Measurements from ENCODE around the gene JAM3.

JAM3 gene

GRCh38 chr11:134139873-134140331 lies 71.0 kb downstream of the JAM3 start:
- peak; percentile 75 for TF ChIP-seq RAD21 (IDR thresholded peaks at IDR 0.05; ENCODE audit: low read depth)
- no peak for TF ChIP-seq NFIC (IDR thresholded peaks at IDR 0.05)
- no peak for TF ChIP-seq TCF12 (IDR thresholded peaks at IDR 0.05; ENCODE audit: low read depth)

GRCh38 chr11:134140961-134141490 lies 72.2 kb downstream of the JAM3 start:
- TF ChIP-seq EGR1 (IDR thresholded peaks at IDR 0.05) (no peak), CEBPB (IDR thresholded peaks at IDR 0.05) (no peak), FOXM1 (IDR thresholded peaks at IDR 0.05; ENCODE audit: borderline replicate concordance, low read depth) (no peak), ZBTB7A (IDR thresholded peaks at IDR 0.05; ENCODE audit: low read depth) (no peak)

GRCh38 chr11:134142536-134142935 lies 73.7 kb downstream of the JAM3 start:
- TF ChIP-seq RAD21 (IDR thresholded peaks at IDR 0.05; ENCODE audit: low read depth) = no peak
- TF ChIP-seq EGR1 (IDR thresholded peaks at IDR 0.05) = no peak
- TF ChIP-seq EP300 (IDR thresholded peaks at IDR 0.05; ENCODE audit: borderline replicate concordance) = no peak
- no peak for TF ChIP-seq TAF1 (IDR thresholded peaks at IDR 0.05; ENCODE audit: low read depth)
- TF ChIP-seq CEBPB (IDR thresholded peaks at IDR 0.05) = no peak
- no peak for TF ChIP-seq TCF12 (IDR thresholded peaks at IDR 0.05; ENCODE audit: low read depth)
- no peak for TF ChIP-seq REST (IDR thresholded peaks at IDR 0.05; ENCODE audit: low read depth)
- TF ChIP-seq NFIC (IDR thresholded peaks at IDR 0.05) = no peak
- TF ChIP-seq ZBTB7A (IDR thresholded peaks at IDR 0.05; ENCODE audit: low read depth) = no peak

GRCh38 chr11:134143801-134144200 lies 74.9 kb downstream of the JAM3 start:
- no peak for TF ChIP-seq USF1 (IDR thresholded peaks at IDR 0.05)
- TF ChIP-seq NFIC (IDR thresholded peaks at IDR 0.05) = no peak
- no peak for TF ChIP-seq FOXM1 (IDR thresholded peaks at IDR 0.05; ENCODE audit: borderline replicate concordance, low read depth)
- no peak for TF ChIP-seq TEAD4 (IDR thresholded peaks at IDR 0.05)
- no peak for TF ChIP-seq RAD21 (IDR thresholded peaks at IDR 0.05; ENCODE audit: low read depth)
- no peak for TF ChIP-seq EGR1 (IDR thresholded peaks at IDR 0.05)
- TF ChIP-seq ZBTB7A (IDR thresholded peaks at IDR 0.05; ENCODE audit: low read depth) = no peak
- no peak for TF ChIP-seq MAX (IDR thresholded peaks at IDR 0.05)
- TF ChIP-seq TAF1 (IDR thresholded peaks at IDR 0.05; ENCODE audit: low read depth) = no peak
- no peak for TF ChIP-seq TCF12 (IDR thresholded peaks at IDR 0.05; ENCODE audit: low read depth)
- TF ChIP-seq EP300 (IDR thresholded peaks at IDR 0.05; ENCODE audit: borderline replicate concordance) = no peak
- TF ChIP-seq YY1 (IDR thresholded peaks at IDR 0.05; ENCODE audit: low read depth) = no peak
- TF ChIP-seq CREB1 (IDR thresholded peaks at IDR 0.05; ENCODE audit: low read depth) = no peak

GRCh38 chr11:134144744-134145143 lies 75.9 kb downstream of the JAM3 start:
- TF ChIP-seq CEBPB (IDR thresholded peaks at IDR 0.05) (peak; percentile 70), TEAD4 (IDR thresholded peaks at IDR 0.05) (no peak), TAF1 (IDR thresholded peaks at IDR 0.05; ENCODE audit: low read depth) (no peak), USF1 (IDR thresholded peaks at IDR 0.05) (no peak), REST (IDR thresholded peaks at IDR 0.05; ENCODE audit: low read depth) (no peak), FOXM1 (IDR thresholded peaks at IDR 0.05; ENCODE audit: borderline replicate concordance, low read depth) (no peak)

- no peak for TF ChIP-seq EP300 (IDR thresholded peaks at IDR 0.05; ENCODE audit: borderline replicate concordance)
Observed at GRCh38 chr11:134145715-134146114, 76.8 kb downstream of the JAM3 start.

GRCh38 chr11:134146598-134146997 lies 77.7 kb downstream of the JAM3 start:
- TF ChIP-seq RAD21 (IDR thresholded peaks at IDR 0.05; ENCODE audit: low read depth) = no peak
- TF ChIP-seq TCF12 (IDR thresholded peaks at IDR 0.05; ENCODE audit: low read depth) = no peak
- no peak for TF ChIP-seq EP300 (IDR thresholded peaks at IDR 0.05; ENCODE audit: borderline replicate concordance)
- no peak for TF ChIP-seq NFIC (IDR thresholded peaks at IDR 0.05)
- no peak for TF ChIP-seq REST (IDR thresholded peaks at IDR 0.05; ENCODE audit: low read depth)
- no peak for TF ChIP-seq USF1 (IDR thresholded peaks at IDR 0.05)
- no peak for TF ChIP-seq YY1 (IDR thresholded peaks at IDR 0.05; ENCODE audit: low read depth)
- no peak for TF ChIP-seq FOXM1 (IDR thresholded peaks at IDR 0.05; ENCODE audit: borderline replicate concordance, low read depth)
- no peak for TF ChIP-seq ZBTB7A (IDR thresholded peaks at IDR 0.05; ENCODE audit: low read depth)
- no peak for TF ChIP-seq CEBPB (IDR thresholded peaks at IDR 0.05)
